Loucy (cell line): Measurements from ENCODE around the gene IER5.

ENCODE experiments used
- CTCF ChIP-seq: fragments of 200-600 bp; sonication (generic); conservative IDR thresholded peaks from 2 replicates; pipeline ENCODE4 v1.5.1; 2014; ENCODE audit warnings: mild to moderate bottlenecking, antibody characterized with exemption, low read length
- EZH2phosphoT487 ChIP-seq: fragments of 200-600 bp; IDR thresholded peaks from 2 replicates; pipeline ENCODE4 v1.6.1; 2018; ENCODE audit warnings: antibody characterized with exemption, mild to moderate bottlenecking, moderate library complexity, borderline replicate concordance

- TF ChIP-seq CTCF, result no peak
- no peak for TF ChIP-seq EZH2phosphoT487
These were observed 19.9 kb downstream of the IER5 start for GRCh38 chr1:181108304-181108867.
